SJCRH30 (cell line): ENCODE data around the gene CFH. TPM values are rescaled to one million over a fixed set of nuclear protein-coding genes. Genes with fewer than 3 reads are reported as not detected.
"Not testable (repeated sequence)": the region's sequence is repeated elsewhere in the genome, so short reads cannot be mapped to it uniquely, and the experiment has no call there.

ENCODE experiments used
- DNase-seq, 2 experiments: peaks; one replicate each; pipeline ENCODE4 v3.0.0-alpha.2; 2015 to 2020
- H3K27ac ChIP-seq: fragments of 250-450 bp; sonication (Bioruptor Pico); 2 replicates; pipeline ENCODE4 v1.5.1; 2020; ENCODE audit warnings: mild to moderate bottlenecking, moderate library complexity
- H3K27me3 ChIP-seq: fragments of 250-450 bp; sonication (Bioruptor Pico); 2 replicates; pipeline ENCODE4 v1.5.1; 2020; ENCODE audit warnings: mild to moderate bottlenecking, moderate library complexity
- H3K36me3 ChIP-seq: fragments of 250-450 bp; sonication (Bioruptor Pico); 2 replicates; pipeline ENCODE4 v1.5.1; 2020; ENCODE audit warnings: mild to moderate bottlenecking, moderate library complexity
- H3K4me1 ChIP-seq: fragments of 250-450 bp; sonication (Bioruptor Pico); 2 replicates; pipeline ENCODE4 v1.5.1; 2020; ENCODE audit warnings: mild to moderate bottlenecking, moderate library complexity
- H3K4me3 ChIP-seq: fragments of 250-450 bp; sonication (Bioruptor Pico); 2 replicates; pipeline ENCODE4 v1.5.1; 2020; ENCODE audit warnings: mild to moderate bottlenecking, moderate library complexity
- H3K9me3 ChIP-seq: fragments of 250-450 bp; sonication (Bioruptor Pico); replicated peaks from 2 replicates; pipeline ENCODE4 v1.5.1; 2020; ENCODE audit warnings: mild to moderate bottlenecking, moderate library complexity
- total RNA-seq: library from RNA; depleted of rRNA; stranded (reverse); fragments of >200 nt; shearing (Covaris generic); gene quantifications from 2 replicates; pipeline ENCODE4 v1.2.3, GENCODE V29; 2014; rRNA removed

Gene CFH
- 80.6 and 84.2 TPM in 2 replicates for total RNA-seq

DNA sequence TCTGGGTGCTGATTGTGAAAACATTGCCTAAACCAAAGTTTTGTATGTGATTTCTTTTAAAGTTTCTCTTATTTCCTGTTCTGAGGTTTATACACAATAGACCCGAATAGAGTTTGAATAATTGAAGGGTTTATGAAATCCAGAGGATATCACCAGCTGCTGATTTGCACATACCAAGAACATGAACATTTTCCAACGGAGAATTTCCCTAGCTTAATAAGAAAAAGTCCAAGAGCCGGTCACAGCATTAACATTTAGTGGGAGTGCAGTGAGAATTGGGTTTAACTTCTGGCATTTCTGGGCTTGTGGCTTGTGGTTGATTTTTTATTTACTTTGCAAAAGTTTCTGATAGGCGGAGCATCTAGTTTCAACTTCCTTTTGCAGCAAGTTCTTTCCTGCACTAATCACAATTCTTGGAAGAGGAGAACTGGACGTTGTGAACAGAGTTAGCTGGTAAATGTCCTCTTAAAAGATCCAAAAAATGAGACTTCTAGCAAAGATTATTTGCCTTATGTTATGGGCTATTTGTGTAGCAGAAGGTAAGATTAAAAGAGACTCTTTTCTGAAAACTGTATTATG lies at the start of gene CFH:
Gene CFH (plus strand): TSS at position 407 of the 579 bp plus-strand sequence. CDS start 75 bp downstream, at position 482.
- Histone ChIP-seq H3K36me3 (no peaks in the 10 kb centered on the region), H3K27me3 (no peaks in the 10 kb centered on the region), H3K4me3 (peak within 1 kb of the TSS; percentile 57), H3K4me1 (peaks cover 3% of the 10 kb centered on the region; the same call in 1 of the 2 replicates), H3K27ac (peak within 1 kb of the TSS; percentile 91), H3K9me3 (no peaks in the 10 kb centered on the region)
- peak; percentile 42 to 76 for DNase-seq

DNA sequence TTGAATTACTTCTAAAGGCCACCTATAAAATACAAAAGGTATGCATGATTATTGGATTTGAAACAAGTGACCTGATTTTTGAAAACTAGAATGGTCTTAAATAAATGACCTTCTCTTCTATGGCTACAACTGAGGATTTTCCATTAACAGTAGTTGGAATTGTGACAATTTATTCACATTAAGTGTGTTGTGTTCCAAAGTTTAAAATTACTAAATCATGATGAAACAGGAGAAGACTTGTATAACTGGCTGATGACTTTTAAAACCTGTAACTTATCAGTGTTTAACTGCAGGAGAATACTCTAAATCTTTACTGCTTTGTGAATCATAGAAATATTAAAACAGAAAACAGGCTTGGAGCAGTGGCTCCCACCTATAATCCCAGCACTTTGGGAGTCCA lies 48.2 kb upstream of the CFH start:
- Histone ChIP-seq H3K9me3 (no peaks in the 10 kb centered on the region), H3K4me1 (no peaks in the 10 kb centered on the region), H3K4me3 (no peak overlapping the region), H3K27me3 (no peaks in the 10 kb centered on the region), H3K27ac (no peak overlapping the region), H3K36me3 (no peaks in the 10 kb centered on the region)
- DNase-seq, result no peak

- Histone ChIP-seq H3K27ac (peak overlapping the region; percentile 56), H3K9me3 (no peaks in the 10 kb centered on the region), H3K4me3 (peak overlapping the region; percentile 57), H3K27me3 (no peaks in the 10 kb centered on the region), H3K4me1 (no peaks in the 10 kb centered on the region), H3K36me3 (no peaks in the 10 kb centered on the region)
- DNase-seq, result peak in 1 of 2 experiments; percentile 3
Observed at GRCh38 chr1:196607981-196608380, 43.9 kb upstream of the CFH start.

DNA sequence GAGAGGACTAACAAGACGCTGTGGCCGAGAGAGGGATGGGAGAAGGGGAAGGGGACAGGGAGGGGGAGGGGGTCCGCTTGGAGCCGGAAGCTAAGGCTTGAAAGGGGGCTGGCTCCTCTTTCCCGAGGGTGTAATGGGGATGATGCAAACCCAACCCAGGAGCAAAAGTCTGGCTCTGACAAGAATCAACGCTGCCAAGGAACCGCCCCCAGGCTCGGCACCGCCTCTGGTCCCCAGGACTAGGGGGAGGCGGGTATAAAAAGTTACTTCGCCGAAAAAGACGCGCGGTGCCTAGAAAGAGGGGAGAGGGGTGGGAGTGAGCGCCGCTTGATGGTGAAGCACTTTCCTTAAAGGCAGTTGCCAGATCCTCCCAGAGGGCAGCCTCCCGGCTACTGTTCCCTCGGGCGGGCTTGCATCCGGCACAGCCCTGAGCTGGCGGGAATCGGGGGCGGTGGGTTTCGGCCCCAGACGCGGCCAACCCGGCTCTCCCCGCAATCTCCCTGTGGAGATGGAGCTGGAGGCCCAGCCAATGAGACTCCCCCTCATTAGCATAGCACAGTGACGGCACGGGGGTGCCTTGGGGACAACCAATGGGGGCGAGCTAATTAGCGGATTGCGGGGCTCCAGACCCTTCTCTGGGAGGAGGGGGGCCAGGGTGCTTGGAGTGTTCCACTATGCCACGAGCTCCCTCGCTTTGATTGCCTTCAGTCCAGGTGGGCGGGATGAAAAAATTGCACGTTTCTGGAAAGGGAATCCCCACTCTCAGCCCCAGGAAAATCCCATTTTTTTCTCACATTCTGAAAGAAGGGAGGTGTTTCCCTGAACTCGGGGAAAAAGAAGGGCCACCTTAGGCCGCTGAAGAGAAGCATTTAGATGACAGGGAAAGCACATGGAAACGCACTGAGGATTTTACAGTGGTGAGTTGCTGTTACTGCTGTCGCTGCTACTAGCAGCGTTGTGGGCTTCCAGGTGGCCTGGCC lies 43.2 kb upstream of the CFH start, which contains the start of gene KCNT2:
Gene KCNT2 (minus strand): TSS at position 51 of the 980 bp plus-strand sequence. CDS start 131 bp downstream, outside the sequence.
- H3K4me3 ChIP-seq, result peak within 1 kb of the TSS; percentile 57

DNA sequence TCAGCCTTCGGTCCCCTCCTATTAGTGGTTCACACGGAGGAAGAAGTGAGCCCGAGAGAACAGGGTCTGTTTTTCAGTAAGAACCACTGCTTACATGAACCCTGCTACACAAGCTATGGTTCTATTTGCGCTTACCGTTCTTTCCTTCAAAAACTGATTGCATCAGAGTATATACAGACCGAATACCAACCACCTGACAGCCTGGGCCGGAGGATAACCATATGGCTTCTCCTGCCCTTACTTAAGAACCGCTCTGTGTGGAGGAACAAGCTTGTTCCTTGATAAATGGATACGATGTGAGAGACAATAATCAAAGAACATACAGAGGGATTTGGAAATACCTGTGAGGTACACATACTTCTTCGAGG lies 42.5 kb upstream of the CFH start:
- DNase-seq, result no peak
- Histone ChIP-seq H3K27ac (peak overlapping the region; percentile 56; the same call in 1 of the 2 replicates), H3K4me3 (peak overlapping the region; percentile 57), H3K36me3 (no peaks in the 10 kb centered on the region), H3K9me3 (no peaks in the 10 kb centered on the region), H3K27me3 (no peaks in the 10 kb centered on the region), H3K4me1 (no peaks in the 10 kb centered on the region)

More for the DNA sequence above, 43.2 kb upstream of the CFH start, which contains the start of gene KCNT2:
- no peaks in the 10 kb centered on the region for H3K9me3 ChIP-seq
- H3K27me3 ChIP-seq, result no peaks in the 10 kb centered on the region
- H3K4me1 ChIP-seq, result no peaks in the 10 kb centered on the region
- H3K36me3 ChIP-seq, result no peaks in the 10 kb centered on the region
- peak; percentile 74 to 78 for DNase-seq
- peak within 1 kb of the TSS; percentile 56 for H3K27ac ChIP-seq

DNA sequence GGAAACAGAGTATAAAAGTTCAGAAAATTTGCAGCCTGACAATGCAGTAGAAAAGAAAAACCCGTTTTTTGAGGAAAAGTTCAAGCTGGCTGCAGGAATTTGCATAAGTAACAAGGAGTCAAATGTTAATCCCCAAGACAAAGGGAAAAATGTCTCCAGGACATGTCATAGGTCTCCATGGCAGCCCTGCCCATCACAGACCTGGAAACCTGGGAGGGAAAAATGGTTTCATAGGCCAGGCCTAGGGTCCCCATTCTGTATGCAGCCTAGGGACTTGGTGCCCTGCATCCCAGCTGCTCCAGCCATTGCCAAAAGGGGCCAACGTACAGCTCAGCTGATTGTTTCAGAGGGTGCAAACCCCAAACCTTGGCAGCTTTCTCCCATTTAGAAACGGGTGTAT lies 40.0 kb upstream of the CFH start:
- Histone ChIP-seq H3K4me3 (no peak overlapping the region), H3K27ac (no peak overlapping the region), H3K36me3 (no peaks in the 10 kb centered on the region), H3K27me3 (no peaks in the 10 kb centered on the region), H3K9me3 (no peaks in the 10 kb centered on the region), H3K4me1 (no peaks in the 10 kb centered on the region)
- DNase-seq, result no peak

DNA sequence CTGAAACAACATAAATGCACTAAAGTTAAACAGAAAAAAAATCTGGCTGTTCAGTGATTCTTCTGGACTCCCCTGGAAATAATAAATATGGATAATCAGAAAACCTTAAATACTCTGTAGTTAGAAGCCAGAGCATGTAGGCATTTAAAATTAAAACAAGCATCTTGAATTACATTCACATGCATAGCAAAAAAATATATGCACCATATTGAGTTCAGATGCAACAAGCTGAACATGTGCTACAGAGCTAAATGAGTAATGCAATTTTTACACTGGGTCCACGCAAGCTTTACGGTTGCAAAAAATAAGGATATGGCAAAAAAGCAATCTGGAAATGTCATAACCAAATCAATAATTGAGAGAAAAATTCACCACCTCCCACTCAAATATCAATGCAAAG lies 32.1 kb upstream of the CFH start:
- Histone ChIP-seq H3K36me3 (no peaks in the 10 kb centered on the region), H3K27ac (no peak overlapping the region), H3K4me3 (no peak overlapping the region), H3K27me3 (no peaks in the 10 kb centered on the region), H3K4me1 (no peaks in the 10 kb centered on the region), H3K9me3 (no peaks in the 10 kb centered on the region)
- DNase-seq, result no peak

- H3K9me3 ChIP-seq, result no peaks in the 10 kb centered on the region
- H3K27me3 ChIP-seq, result no peaks in the 10 kb centered on the region
- H3K4me1 ChIP-seq, result no peaks in the 10 kb centered on the region
- no peak overlapping the region for H3K27ac ChIP-seq
- no peak overlapping the region for H3K4me3 ChIP-seq
- H3K36me3 ChIP-seq, result no peaks in the 10 kb centered on the region
- no peak for DNase-seq
Observed at GRCh38 chr1:196623079-196623478, 28.8 kb upstream of the CFH start.

DNA sequence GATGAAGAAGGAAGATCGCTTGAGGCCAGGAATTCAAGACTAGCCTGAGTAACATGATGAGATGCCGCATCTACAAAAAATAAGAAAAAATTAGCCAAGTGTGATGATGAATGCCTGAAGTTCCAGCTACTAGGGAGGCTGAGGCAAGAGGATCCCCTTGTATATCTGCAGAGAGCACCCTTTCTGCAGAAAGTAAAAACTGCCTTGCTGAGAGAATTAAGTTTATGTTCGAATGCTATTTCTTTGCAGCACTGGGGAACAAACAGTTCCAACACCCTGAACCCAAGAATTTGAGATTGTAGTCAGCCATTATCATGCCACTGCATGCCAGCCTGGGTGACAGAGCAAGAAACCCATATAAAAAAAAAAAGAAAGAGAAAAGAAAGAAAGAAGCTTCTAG lies 23.0 kb upstream of the CFH start:
- Histone ChIP-seq H3K36me3 (no peaks in the 10 kb centered on the region), H3K27me3 (no peaks in the 10 kb centered on the region), H3K27ac (no peak overlapping the region), H3K4me3 (no peak overlapping the region), H3K9me3 (no peaks in the 10 kb centered on the region), H3K4me1 (no peaks in the 10 kb centered on the region)
- DNase-seq, result no peak

- no peak for DNase-seq
- no peaks in the 10 kb centered on the region for H3K36me3 ChIP-seq
- no peaks in the 10 kb centered on the region for H3K27me3 ChIP-seq
- no peak overlapping the region for H3K4me3 ChIP-seq
- H3K27ac ChIP-seq, result no peak overlapping the region
- no peaks in the 10 kb centered on the region for H3K4me1 ChIP-seq
- no peaks in the 10 kb centered on the region for H3K9me3 ChIP-seq
Observed at GRCh38 chr1:196637606-196638005, 14.2 kb upstream of the CFH start.

DNA sequence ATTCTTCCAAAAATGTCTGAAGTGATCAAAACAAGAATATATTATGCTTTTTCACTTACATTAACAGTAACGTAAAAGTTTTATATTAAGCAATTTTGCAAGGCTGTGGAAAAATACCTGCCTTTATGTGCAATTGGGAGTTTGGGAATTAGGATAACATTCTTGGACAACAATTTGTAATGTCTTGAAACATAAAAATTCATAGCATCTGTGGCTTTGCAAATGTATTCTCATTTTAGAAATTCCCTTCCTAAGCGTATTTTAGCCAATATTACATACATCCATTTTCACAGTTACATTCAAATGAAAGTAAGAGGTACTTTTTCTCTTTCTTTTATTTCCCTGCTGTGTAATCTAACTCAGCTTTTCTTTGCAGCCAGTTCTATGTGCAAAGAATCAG lies 13.4 kb upstream of the CFH start:
- Histone ChIP-seq H3K9me3 (no peaks in the 10 kb centered on the region), H3K27me3 (no peaks in the 10 kb centered on the region), H3K27ac (no peak overlapping the region), H3K36me3 (no peaks in the 10 kb centered on the region), H3K4me3 (no peak overlapping the region), H3K4me1 (no peaks in the 10 kb centered on the region)
- no peak for DNase-seq

GRCh38 chr1:196639291-196639690 lies 12.6 kb upstream of the CFH start:
- not testable (repeated sequence) for H3K36me3 ChIP-seq, H3K4me1 ChIP-seq, H3K27me3 ChIP-seq, H3K4me3 ChIP-seq, H3K27ac ChIP-seq, H3K9me3 ChIP-seq, DNase-seq

DNA sequence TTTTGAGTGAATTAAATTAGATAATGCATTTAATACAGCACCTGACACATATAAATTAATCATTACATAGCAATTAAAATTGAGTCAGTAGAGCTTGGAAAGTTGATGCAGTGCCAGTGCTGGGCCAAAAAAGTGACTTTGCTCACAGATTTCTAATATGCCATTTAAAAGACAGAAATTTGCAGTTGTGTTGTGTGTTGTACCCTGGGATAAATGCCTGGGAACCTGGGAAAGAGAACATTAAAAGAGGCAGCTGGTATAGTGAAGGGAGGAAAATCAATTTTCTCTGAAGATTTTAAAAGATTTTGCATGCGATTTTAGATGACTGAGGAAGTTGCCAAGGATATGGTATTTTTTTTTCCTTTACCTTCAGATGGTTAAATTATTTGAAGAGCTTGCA lies 10.9 kb upstream of the CFH start:
- Histone ChIP-seq H3K9me3 (no peaks in the 10 kb centered on the region), H3K4me1 (no peaks in the 10 kb centered on the region), H3K27me3 (no peaks in the 10 kb centered on the region)

GRCh38 chr1:196649990-196650389 lies 1.9 kb upstream of the CFH start:
- Histone ChIP-seq H3K27me3 (no peaks in the 10 kb centered on the region), H3K36me3 (no peaks in the 10 kb centered on the region), H3K9me3 (no peaks in the 10 kb centered on the region), H3K4me3 (peak overlapping the region; percentile 57), H3K27ac (peak overlapping the region; percentile 91), H3K4me1 (0 out of 2 replicates have a peak, but pooled peaks cover 3% of the 10 kb centered on the region)
- DNase-seq, result peak in 1 of 2 experiments; percentile 42

More for the DNA sequence above, 10.9 kb upstream of the CFH start:
- Histone ChIP-seq H3K27ac (no peak overlapping the region), H3K4me3 (no peak overlapping the region), H3K36me3 (no peaks in the 10 kb centered on the region)
- DNase-seq, result no peak

GRCh38 chr1:196650403-196650802 lies 1.4 kb upstream of the CFH start:
- H3K27ac ChIP-seq, result peak overlapping the region; percentile 91
- peak; percentile 91 to 93 for DNase-seq
- peak overlapping the region; percentile 57 for H3K4me3 ChIP-seq
- peaks cover 3% of the 10 kb centered on the region; the same call in 1 of the 2 replicates for H3K4me1 ChIP-seq
- H3K36me3 ChIP-seq, result no peaks in the 10 kb centered on the region
- no peaks in the 10 kb centered on the region for H3K9me3 ChIP-seq
- no peaks in the 10 kb centered on the region for H3K27me3 ChIP-seq
